ENCODE results near the gene THSD7B.
"Not testable (repeated sequence)": the region's sequence is repeated elsewhere in the genome, so short reads cannot be mapped to it uniquely, and the experiment has no call there.

THSD7B gene

DNA sequence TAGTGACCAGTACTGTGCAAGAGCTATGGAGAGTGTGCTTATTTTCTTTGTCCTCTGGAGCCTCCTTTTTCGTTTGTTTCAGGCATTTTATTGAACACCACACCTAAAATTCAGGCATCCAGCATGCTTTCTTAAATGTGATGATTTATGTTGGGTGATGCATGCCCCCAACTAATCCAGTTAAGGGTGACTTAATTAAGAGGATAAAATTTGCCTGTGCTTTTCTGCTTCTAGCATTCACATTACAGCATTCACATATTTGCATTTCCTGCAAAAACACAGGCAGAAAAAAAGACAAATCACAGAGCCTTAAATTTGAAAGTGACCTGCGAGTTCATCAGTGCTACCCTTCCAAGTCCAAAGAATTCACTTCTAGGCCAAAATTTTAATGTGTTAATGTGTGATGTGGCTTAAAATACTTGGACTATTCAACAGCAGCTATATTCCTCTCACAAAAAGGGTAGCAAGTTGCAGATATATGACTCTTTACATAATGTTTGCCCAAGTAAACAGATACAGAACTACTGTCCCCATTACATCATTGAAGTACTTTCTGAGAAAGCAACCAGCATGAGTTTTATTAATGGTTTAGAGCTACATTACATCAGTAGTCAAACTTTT, 286.5 kb downstream of the THSD7B start:
- DNase-seq: no peak

DNA sequence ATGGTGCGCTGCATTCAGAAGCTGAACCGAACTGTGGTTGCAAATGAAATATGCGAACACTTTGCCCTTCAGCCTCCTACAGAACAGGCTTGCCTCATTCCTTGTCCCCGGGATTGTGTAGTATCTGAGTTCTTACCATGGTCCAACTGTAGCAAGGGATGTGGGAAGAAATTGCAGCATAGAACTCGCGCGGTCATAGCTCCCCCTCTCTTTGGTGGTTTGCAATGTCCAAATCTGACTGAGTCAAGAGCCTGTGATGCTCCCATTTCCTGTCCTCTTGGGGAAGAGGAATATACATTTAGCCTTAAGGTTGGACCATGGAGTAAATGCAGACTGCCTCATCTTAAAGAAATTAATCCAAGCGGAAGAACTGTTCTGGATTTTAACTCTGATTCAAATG, 291.4 kb downstream of the THSD7B start:
- DNase-seq: no peak

DNA sequence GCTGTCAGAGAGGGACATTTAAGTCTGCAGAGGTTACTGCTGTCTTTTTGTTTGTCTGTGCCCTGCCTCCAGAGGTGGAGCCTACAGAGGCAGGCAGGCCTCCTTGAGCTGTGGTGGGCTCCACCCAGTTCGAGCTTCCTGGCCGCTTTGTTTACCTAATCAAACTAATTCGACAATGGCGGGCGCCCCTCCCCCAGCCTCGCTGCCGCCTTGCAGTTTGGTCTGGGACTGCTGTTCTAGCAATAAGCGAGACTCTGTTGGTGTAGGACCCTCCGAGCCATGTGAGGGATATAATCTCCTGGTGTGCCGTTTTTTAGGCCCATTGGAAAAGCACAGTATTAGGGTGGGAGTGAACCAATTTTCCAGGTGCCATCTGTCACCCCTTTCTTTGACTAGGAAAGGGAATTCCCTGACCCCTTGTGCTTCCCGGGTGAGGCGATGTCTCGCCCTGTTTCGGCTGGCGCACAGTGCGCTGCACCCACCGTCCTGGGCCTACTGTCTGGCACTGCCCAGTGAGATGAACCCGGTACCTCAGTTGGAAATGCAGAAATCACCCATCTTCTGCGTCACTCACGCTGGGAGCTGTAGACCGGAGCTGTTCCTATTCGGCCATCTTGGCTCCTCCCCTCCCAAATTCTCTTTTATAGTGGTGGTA, 310.9 kb downstream of the THSD7B start:
- DNase-seq: not testable (repeated sequence)

DNA sequence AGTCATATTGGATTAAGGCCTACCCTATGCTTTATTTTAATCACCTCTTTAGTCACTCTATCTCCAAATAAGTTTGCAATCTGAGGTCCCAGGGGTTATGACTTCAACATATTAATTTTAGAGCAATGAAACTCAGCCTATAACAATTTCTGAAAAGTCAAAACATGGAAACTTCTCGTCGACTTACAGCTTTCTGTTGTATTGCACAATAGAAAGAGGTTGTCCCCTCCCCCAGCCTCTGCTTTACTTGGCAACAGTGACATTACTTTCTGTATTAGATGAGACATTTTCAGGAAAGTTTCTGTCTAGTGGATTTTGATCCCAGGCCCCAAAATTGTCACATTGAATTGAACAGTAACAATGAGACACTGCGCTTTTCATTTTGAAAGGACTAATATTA, 326.4 kb downstream of the THSD7B start:
- no peak for DNase-seq

DNA sequence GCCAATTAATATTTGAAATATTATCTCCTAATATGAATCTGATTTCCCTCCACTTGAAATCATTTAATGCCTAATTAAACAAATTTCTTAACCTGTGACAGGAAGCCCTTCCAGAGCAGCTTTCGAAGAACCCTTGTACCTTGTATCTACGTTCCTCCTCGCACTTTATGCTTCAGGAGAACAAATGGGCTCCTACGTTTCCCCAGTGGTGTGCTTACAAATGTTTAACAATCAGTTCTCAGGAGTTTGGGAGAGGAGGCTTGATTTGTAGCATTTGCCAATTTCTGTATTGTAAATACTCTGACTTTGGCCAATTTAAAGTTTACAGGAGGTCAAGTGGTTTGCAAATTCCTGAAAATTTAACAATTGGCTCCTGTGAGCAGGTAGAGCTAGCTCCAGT, 327.8 kb downstream of the THSD7B start:
- no peak for DNase-seq

DNA sequence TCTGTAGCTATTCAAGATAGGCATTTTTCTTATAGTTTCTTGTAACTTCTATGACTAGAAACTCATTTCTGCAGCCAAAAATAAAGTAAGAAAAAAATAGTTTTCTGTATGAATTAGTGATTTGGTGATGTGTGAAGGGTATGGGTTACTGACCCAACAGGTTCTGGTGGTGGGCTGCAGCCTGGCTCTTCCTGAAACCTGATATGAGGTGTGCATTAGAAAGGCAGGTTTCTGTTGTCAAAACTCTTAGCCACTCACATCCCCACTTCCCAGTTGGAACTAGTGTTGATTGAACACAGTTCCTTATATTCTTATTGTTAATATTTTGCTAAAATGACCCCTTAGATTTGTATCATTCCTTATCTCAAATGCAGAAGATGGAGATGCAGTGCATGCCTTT, 330.8 kb downstream of the THSD7B start:
- no peak for DNase-seq

DNA sequence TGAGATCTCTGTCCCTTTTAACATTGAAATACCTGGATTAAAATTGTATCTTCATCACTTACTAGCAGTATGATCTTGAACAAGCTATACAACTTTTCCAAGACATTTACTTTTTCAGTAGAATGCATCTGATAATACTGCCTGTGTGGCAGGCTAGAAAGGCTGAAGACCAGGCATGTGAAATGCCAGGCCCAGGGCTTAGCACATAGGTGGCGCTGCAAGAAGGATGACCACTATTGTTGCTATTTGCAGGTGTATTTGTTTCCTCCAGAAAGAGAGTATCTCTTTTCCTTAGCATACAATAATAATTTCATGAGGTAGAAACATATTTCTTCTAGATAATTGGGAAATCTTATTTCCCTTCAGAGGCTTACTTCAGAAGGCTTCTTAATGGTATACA, 331.3 kb downstream of the THSD7B start:
- no peak for DNase-seq

DNA sequence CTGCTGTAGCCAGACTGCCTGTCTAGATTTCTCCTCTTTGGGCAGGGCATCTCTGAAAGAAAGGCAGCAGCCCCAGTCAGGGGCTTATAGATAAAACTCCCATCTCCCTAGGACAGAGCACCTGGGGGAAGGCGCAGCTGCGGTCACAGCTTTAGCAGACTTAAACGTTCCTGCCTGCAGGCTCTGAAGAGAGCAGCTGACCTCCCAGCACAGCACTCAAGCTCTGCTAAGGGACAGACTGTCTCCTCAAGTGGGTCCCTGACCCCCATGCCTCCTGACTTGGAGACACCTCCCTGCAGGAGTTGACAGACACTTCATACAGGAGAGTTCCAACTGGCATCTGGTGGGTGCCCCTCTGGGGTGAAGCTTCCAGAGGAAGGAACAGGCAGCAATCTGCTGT, 336.5 kb downstream of the THSD7B start:
- DNase-seq: not testable (repeated sequence)

DNA sequence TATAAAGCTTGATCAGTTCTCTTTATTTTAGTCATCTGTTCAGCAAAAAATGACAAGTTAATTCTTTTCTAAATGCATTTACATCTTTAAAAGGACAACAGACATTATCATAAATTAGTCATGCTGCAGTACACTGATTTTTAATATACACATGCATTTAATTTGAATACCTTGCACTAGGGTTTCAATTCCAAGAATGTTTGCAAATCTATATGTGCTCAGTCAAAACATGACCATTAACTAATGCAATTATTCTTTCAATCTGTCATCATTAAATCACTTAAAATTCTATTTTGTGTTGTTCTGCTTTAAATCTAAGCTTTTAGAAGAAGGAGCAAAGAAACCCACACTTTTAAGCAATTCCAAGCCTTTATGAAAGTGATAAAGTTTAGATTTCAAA, 342.6 kb downstream of the THSD7B start:
- no peak for DNase-seq

DNA sequence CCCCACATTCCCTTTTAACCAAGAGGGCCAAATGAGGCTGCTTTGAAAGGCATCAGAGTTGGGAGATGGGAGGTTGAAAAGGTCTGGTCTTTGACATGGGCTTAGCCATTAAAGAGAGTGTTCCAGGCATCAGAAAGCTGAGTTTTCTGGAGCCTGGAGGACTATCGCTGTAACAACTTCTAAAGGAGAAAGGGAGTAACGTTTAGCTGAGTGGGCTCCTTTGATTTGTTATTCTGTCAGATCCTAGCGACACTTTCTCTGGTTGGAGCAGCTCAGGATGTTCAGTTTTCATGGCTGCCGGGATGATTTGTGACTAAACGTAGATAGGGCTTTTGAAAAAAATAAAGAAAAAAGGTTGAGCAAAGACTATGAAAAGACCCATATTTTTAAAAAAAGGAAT, 346.6 kb downstream of the THSD7B start:
- DNase-seq: no peak

DNA sequence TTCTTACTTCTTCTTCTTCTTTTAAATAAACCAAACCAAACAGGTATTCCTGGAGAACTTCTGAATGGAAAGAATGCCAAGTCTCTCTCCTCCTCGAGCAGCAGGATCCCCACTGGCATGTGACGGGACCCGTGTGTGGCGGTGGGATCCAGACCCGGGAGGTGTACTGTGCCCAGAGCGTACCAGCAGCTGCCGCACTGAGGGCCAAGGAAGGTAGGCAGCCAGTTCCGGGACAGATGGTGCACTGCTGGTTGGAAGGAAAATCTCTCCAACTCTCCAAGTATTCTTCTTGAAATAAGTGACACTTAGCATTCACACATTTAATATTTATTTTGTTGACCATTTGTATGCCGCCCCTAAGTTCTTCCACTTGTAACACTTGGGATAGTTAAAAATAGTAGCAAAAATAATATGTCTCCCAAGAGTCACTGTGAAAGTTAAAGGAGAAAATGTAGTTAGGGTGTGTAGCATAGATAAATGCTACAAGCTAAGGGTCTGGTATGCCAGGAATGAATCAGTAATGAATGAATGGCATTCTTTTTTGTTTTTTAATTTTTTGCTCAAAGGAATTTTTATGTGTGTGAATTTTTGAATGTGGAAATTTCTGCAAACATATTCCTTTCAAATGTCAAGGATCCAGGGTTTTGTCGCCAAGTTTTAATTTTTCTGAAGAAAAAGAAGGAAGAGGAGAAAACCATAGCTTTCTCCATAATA, 349.9 kb downstream of the THSD7B start:
- no peak for DNase-seq

DNA sequence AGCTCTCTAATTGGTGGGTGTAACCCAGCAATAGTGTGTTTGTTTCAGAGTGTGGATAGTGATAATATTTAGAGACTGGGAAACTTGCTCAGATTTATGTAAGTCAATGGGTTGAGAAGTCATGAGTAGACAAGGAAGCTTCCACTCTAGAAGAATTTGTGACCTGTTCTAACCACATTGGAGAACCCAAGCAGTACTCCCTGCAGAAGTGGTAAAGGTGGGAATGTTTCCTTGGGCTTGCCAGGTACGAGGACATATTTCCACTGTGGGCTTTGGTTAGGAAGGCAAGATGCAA, 350.4 kb downstream of the THSD7B start:
- no peak for DNase-seq

DNA sequence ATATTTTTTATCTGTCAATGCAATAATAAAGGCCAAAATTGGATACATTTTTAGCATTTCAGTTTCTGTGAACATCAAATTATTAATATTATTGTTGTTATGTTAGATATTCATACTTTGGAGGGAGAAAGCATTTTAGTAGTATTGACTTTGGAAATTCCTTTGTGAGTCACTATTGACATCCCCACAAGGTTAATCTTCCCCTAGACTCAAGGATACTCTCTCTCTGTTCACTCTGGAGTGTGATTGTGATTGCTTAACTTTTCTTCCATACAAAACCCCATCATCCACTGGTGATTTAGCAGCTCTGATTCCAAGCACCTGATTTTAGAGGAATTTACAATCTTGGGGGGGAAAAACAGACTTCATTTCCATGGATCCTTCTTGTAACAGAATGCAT, 352.0 kb downstream of the THSD7B start:
- DNase-seq: no peak

DNA sequence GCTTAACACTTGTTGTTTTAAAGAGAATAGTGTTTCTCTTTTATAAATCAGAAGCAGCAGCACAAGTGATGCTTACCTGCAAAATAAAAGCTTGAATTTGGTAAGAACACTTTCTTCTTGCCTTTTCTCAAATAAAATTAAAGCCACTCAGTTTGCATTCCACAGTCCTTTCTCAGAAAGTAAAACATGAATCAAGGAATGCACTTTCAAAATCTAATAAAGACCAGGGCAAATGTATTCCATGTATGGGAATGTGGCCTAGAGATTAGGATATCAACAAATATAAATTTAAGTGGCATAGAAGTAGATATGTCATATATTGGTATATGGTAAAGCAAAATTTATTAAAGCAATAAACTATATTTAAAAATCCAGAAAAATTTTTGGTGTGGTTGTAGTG, 352.8 kb downstream of the THSD7B start:
- DNase-seq: no peak

DNA sequence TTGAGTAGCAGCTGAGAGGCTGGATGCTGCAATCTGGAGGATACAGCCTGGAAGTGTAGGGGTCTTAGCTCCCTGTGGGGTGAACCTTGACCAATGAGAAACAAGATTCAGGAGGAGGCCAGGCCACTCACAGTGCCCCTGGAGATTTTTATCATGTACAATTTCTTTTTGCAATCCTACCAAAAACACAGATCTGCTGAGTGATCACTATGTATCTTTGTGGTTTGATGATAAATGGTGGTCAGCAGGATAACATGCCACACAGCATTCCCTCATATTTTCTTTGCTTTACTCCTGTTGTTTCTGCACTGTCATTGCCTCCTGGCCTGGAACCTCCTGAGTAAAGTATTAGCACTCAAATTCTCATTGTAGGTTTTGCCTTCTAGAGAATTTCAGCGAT, 357.9 kb downstream of the THSD7B start:
- DNase-seq: no peak

DNA sequence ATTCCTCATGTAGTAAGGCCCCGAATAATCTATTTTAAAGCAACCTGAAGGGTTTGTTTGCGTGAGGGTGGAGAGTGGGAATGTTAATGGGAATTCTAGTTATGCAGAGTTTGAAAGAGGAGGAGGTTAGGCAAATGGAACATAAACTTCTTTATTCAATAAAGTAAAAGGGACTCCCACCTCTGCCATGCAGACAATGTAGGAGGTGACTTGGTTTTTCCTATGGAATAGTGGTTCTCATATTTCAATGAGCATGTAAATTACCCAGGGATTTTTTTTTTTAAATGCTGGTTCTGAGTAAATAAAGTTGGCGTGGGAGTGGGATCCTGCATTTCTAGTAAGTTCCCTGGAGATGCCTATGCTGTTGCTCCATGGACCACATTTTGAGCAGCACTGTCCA, 367.9 kb downstream of the THSD7B start:
- no peak for DNase-seq

DNA sequence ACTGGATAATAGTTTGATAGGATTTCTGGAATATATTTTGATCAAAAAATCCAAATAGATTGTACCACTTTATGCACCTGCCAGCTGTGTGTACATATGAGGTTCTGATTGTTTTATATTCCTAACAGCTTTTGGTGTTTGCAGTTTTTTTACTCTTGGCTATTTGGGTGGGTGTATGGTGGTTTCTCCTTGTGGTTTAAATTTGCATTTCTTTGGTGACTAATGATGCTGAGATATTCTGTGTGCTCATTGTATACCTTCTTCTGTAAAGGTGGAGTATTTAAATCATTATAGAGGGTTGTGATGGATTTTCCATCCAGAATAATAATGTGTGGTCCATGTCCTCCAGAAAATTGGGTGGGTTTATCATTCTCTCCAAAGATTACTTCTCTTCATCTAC, 372.9 kb downstream of the THSD7B start:
- DNase-seq: no peak

DNA sequence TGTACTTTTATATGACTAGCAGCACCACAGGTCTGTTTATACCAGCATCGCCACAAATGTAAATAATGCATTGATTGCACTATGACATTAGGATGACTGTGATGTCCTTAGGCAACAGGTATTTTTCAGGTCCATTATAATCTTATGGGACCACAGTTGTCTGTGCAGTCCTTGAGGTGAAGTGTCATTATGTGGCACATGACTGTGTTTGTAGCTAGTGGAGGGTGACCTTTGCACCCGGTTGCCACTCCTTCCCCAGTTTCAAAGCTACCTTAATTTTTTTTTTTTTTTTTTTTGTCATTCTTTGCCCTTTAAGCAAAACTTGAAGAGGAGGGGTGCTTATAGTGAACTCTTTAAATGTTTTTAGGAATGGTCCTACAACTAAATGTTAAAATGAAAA, 386.4 kb downstream of the THSD7B start:
- DNase-seq: no peak

DNA sequence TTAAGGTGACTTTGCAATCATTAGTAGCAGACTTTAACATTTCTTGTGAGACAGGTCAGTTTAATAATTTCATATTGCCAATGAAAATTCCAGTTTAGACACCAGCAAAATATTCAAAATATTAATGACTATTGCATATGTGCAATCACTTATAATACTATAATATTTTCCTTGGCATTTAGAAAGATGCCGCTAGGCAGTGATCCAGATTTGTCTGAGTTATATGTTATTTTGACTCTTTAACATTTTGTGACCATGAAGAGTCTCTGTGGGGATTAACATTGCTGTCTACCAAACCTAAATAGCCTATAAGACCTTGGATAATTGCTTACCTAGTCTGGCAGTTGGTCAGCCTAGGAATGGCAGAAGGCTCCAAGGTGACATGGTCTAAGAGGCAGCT, 389.6 kb downstream of the THSD7B start:
- no peak for DNase-seq

DNA sequence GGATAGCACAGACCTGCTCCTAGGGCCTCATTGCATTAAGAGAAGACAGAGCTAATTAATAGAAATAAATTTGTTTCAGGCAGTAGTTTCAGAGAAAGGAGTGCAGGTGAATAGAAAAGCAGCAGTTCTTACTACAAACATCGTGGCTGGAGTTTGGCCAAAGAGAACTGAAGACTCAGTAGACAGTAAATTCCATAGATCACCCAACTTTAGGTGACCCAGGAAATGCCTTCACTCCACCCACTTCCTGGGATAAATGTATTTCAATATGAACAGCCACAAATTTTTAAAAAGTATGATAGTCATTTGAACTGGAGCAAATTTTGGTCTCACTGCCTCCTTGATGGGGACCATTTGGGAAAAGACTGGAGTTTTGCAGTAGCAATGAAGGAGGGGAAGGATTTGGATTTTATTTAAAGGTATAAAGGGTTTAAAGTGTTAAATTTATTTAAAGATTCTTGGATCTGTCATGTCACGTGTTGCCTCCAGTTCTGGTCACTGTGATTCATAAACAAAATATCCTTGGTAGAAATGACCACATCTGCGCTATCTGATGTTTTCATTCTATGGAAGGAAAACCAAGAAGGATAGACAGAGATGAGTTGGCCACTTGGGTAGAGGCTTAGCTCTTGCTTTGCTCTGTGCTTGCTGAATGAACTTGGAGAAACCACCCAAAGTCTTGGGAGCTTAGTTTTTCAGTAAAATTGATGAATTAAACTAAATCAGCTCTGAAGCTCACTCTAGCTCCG, 390.2 kb downstream of the THSD7B start:
- no peak for DNase-seq

DNA sequence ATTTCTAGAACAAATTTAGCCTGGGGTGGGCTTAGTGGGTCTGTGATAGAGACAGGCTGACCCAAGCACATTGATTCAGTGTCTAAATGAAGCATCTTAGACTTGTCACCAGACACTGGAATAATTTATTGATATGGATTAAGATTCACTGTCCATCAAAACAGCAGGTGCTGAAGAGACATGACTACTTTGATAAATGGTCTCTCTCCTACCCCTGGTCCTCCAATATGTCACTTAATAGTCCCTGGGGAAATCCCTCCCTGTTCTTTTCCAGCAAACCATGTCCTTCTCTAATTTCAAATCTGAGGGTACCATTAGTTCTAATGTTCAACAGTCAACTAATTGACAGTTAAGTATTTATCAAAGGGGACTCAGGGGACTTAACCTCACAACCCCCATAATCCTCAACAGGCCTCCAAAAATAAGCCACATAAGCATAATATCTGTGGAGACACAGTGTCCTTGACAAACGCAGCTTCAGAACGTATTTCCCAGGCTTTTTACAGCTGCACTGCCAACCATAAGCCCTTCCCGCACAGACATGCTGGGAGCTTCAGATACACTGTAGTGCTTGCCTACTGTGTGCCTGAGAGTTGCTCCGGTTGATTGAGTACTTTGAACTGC, 391.0 kb downstream of the THSD7B start:
- no peak for DNase-seq

DNA sequence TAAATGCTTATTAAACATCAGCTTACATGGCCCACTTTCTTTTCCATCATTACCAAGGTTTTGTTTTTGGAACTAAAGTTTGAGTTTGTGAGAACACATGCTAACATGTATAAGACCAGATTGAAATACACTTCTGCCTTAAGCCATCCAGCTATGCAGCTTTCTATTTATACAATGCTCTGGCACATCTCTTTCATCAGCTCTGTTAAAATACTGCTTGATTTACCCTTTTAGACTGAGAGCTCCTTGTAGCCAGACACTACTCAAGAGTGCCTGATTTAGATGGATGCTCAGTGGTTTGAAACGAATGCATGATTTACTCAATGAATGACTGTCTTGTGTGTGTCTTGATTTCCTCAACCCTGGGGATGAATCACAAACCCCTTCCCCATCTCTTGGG, 392.5 kb downstream of the THSD7B start:
- no peak for DNase-seq

DNA sequence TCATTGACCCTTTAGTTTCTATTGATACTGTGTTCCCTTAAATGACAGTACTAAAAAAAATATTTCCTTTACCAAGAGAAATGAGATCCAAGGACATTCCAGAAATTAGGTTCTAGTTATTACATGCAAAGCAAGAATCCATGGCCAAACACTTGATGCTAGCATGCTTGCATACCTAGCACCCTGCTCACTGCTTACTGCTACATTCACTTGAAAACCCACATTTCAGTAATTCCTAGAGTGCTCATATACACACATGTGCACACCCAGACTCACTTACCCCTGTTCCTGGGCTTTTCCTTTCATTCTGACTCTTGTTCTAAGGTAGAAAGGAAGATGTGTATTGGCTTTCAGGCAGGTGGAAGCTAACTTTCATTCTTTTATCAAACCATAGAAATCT, 395.9 kb downstream of the THSD7B start:
- DNase-seq: no peak

DNA sequence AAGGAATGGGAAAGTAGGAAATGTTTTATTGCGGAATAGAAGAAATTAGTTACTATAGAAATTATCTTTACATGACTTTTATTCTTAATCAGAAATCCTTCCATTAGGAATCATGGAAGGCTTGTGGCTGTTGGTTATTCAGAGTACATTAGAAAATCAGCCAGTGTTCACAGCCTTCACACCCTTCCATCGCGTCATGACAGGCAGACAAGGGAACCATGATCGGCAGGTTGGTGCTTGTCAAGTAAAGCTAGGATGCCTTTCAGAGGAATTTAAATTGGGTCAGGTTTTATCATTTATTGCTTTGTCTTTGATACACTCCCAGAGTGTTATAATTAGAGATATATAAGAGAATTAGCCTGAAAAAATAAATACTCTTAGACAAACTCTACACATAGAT, 400.6 kb downstream of the THSD7B start:
- no peak for DNase-seq
